HPDE6-E6E7 (cell line): ENCODE measurements around the gene FGD5.
A peak's percentile ranks its signal among the peaks of the same experiment; 100 is the strongest.

ENCODE experiments used
- DNase-seq: peaks from one replicate; pipeline ENCODE4 v3.0.0; 2011; ENCODE audit warnings: missing footprints; ENCODE audit errors: extremely low spot score

Gene FGD5

GRCh38 chr3:14906355-14906971, 87.7 kb downstream of the FGD5 start:
- no peak for DNase-seq

GRCh38 chr3:14907043-14907966, 88.5 kb downstream of the FGD5 start:
- DNase-seq, result no peak

- no peak for DNase-seq
Measured at GRCh38 chr3:14909250-14909649, 90.5 kb downstream of the FGD5 start.

- no peak for DNase-seq
Measured at GRCh38 chr3:14911651-14912050, 92.9 kb downstream of the FGD5 start.

DNA sequence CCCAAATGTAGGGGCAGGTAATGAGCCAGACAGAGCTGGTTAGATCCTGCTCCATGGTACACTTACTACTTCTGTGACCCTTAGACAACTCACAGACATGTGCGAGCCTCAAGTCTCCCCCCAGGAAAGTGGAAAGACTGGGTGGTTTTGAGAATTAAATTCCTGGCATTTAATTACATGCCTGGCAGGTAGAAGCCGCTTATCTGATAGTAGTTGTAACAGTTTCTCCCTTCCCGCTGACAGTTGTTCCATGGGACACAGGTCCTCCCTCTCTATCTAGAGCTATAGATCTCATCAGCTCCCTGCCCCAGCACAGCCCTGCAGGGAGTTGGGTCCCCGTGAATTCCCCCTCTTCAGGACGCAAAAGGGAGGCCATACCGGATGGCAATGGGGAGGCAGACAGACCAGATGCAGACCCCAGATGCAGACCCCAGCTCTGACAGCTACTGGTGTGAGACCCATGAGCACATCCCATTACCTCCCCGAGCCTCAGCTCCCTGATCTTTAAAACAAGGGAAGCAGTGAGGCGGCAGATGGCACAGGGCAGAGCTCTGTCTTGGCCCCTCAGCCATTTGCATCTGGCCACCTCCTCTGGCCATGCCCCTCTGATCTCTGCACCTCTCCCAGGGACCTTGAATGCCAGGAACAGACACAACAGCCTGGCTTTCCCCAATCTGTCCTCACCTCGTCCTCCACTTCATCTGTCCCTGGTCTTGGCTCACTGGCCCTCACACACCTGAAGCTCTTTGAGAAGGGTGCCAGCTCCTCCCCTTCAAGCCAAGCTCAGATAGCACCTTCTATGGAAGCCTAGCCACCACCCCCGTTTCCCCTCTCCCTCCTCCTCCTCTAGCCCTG, 94.5 kb downstream of the FGD5 start:
- no peak for DNase-seq

GRCh38 chr3:14913926-14914778, 95.4 kb downstream of the FGD5 start:
- no peak for DNase-seq

GRCh38 chr3:14914779-14915117, 96.0 kb downstream of the FGD5 start:
- DNase-seq, result no peak

GRCh38 chr3:14915636-14916222, 97.0 kb downstream of the FGD5 start:
- no peak for DNase-seq

GRCh38 chr3:14918356-14918860, 99.6 kb downstream of the FGD5 start:
- no peak for DNase-seq

- DNase-seq, result no peak
Measured at GRCh38 chr3:14920536-14920935, 101.8 kb downstream of the FGD5 start.

DNA sequence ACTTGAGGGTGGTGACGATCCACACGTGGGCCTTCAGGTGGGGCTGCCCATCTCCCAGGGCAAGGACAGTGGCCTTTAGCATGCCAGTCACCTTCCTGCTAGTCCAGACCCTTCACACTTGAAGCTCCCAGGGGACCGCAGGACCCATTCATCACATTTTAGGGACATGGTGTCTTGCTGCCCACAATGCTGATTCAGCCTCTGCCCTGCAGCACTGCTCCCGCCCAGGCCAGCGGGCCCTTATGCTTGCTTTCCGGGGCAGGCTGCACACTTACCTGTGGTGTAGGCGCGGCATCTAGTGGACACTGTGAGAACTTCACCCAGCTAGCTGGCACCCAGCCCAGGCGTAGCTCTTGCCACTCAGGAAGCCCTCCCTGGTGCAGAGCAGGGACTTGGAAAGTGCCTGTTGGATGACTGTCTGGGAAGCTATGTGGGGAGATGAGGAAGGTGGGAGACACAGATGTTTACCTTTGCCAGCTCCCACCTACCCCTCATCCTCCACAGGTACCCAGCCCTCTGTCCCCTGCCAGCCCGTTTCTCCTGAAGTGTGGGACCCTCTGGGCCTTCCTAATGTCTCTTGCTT, 102.4 kb downstream of the FGD5 start:
- DNase-seq, result peak; percentile 17

DNA sequence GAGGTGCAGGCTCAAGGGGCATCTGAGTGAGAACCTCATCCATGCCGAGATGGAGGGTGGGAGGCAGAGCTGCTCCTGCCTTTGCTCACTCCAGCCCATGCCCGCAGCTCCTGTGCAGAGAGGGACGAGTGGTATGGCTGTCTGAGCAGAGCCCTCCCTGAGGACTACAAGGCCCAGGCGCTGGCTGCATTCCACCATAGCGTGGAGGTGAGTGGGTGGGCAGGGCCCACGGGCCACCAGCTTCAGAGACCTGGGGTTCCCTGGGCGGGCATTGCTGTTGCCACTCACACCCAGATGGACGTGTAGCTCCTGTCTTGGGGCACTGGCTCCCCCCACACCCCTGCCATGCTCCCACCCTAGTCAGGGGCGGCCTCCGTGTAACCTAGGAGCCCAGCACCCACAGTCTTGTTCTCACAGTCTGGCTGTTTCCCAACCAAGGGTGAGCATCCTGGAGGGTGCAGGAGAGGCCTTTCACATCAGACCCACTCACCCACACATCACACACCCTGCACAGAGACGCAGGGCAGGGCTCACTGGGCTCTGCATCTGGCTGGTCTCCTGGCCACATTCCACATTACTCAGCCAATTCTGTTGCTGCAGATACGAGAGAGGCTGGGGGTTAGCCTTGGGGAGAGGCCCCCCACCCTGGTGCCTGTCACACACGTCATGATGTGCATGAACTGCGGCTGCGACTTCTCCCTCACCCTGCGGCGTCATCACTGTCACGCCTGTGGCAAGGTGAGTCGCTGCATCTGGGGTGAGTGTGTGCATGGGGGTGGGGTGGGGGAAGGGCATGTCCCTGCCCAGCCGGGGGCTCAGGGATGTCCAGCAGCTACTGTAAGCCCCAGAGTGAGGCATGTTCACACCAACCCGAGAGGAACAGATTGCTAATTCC, 103.3 kb downstream of the FGD5 start:
- DNase-seq, result no peak

DNA sequence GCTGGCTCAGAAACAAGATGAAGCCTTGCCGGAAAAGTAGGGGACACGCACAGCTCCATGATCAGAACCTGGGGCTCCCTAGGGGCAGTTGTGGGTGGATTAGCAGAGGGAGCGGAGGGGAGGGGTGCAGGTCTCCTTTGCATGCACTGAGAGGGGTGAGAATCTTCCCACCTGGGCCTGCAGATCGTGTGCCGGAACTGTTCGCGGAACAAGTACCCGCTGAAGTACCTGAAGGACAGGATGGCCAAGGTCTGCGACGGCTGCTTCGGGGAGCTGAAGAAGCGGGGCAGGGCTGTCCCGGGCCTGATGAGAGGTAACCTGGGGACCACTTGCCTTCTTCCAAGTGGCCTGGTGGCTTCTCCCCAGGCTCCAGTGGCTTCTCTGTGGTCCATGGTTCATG, 104.1 kb downstream of the FGD5 start:
- DNase-seq, result no peak

- no peak for DNase-seq
Measured at GRCh38 chr3:14923476-14923875, 104.7 kb downstream of the FGD5 start.

DNA sequence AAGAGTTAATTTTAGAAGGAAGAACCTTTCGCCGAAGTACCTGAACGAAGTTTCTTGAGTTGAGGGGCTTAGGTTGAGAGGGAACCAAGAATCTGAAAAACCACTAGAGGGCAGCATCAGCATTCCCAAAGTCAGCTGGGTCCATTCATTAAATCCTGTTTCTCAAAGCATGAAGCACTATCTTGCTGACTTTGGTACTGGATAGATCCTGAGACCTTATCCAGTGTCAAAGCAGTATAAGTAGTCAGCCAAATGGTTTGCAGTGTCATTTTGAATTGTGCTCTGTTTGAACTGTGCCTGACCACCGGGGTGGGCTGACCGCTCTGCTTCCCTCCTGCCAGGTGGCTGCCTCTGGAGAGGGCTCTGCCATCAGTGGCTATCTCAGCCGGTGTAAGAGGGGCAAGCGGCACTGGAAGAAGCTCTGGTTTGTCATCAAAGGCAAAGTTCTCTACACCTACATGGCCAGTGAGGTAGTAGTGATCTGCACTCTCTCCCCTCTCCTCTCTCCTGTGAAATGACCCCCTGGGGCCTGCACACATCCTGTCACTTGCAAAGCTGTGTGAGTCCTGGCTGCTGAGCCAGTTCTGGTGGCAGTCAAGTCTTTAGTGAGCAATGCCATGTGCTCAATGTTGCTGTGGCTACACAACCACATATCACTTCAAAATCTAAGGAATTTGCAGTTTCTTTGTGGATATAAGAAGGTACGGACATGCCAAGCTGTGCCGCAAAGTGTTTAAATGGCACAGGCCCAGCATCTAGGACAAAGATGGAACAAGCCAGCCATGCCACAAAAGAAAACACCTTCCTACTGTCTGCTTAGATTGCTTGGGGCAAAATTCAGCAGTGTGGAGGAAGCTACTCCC, 107.2 kb downstream of the FGD5 start:
- no peak for DNase-seq

DNA sequence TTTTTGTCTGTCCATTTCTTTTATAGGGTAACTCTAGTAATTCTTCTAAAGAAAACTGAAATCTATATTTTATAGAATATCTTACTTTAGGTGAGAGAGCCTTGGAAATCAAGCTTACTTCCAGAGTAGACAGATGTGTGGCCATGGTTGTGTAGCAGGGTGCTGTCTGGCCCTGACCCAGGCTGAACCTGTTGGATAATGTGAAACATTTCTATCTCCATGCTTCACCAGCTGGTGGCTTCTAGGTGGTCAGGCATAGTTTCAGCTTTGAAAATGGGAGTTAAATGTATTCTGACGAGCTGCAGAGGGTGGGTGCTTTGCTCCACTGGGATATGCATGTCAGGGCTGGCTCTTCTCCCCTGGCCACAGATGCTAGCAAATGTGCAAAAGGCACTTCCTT, 107.8 kb downstream of the FGD5 start:
- DNase-seq, result no peak

DNA sequence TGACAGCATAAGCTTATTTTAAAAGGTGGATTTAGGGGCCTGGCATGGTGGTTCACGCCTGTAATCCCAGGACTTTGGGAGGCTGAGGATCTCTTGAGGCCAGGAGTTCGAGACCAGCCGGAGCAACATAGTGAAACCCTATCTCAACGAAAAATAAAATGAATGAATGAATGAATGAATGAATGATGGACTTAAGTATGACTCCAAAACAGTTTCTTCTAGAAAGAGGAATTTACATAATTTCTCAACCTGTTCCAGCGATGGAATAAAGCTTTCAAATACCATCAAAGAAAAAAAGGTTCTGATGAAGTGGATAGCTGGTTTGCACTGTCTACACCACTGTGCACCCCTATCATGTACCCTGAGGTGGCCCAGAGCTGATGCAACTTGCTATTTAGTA, 108.5 kb downstream of the FGD5 start:
- DNase-seq, result no peak

DNA sequence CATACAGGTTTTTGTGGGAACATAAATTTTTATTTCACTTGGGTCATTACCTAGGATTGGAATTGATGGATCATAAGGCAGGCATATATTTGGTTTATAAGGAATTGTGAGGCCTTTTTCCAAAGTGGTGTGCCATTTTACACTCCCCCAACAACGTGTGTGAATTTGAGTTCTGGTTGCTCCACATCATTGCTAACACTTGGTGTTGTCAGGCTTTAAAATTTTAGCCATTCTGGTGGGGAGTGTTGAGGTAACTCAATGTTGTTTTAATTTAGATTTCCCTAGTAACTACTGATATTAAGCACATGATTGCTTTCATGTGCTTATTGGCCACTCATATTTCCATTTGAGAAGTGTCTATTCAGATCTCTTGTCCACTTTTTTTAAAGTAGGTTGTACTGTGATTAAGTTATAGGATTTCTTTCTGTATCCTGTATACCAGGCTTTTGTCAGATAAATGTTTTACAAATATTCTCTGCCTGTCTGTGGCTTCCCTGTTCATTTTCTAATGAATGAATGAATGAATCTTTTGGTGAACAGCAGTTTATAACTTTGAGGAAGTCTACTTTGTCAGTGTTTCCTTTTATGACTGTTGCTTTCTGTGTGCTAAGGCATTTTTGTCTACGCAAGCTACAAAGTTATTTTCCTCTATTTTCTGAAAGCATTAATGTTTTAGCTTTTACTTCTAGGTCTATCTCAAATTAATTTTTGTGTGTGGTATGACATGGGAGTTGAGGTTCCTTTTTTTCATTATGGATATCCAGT, 110.7 kb downstream of the FGD5 start:
- DNase-seq, result no peak
